ENCODE data around the gene SLC51A.

SLC51A gene

GRCh38 chr3:196216681-196217211 lies 412 bp downstream of the SLC51A start:
- no peak for DNase-seq (ENCODE audit: low spot score)

- DNase-seq (ENCODE audit: low spot score): no peak
Measured at GRCh38 chr3:196217307-196218154, 1.2 kb downstream of the SLC51A start.

DNA sequence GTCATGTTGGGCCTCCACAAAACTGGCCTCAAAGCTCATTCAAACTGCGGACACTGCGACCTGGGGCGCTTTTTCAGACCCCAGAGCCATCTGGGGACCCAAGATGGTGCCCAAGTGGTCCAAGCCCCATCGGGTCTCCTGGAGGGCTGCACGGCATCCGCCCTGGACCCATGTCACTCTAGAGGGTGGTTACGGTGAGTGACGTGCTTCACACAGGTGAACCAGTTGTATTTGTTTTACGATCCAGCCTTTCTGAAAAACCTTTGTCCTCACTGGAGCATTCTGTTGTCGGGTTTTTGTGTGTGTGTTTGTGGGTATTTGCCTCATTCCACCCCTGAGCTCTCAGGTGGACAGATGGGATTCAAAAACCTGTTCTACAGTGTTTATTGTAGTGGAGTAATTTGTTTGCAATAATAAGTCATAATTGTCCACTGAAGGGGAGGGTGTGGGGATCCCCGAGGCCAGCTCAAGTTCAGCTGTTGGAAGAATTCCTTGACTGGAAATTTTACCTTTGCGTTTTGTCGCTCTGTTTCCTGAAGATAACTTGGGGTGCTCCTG lies 1.9 kb downstream of the SLC51A start:
- no peak for DNase-seq (ENCODE audit: low spot score)

DNA sequence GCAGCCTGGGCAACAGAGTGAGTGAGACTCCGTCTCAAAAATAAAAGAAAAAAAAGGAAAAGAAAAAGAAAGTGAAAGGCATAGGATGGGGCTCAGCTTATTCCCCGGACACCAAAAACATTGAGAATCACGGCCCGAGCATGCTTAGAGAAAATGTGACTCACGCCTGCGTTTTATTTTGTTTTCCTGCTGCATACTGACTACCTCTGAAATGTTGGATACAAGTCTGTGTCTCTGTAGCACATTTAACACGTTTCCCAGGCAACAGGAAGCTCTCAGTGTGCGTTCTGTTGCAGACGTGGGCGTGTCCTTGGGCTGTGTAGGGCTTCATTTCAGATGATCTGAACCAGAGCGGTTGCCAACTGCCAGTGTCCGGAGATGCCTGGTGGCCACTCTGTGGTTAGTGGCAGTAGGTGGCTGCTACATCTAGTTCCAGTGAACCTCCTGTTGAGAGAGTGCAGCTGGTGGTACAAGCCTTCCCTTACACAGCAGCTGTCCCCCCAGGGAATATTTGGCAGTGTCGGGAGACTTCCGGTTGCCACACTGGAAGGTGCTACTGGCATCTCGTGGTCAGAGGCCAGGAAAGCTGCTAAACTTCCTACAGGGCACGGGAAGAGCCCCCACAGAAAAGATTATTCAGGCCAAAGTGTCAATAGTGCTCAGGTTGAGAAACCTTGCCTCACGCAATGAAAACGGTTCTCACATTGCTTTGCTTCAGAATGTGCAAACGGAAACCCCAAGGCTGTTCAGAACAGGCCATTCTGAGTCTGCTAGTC lies 3.0 kb downstream of the SLC51A start:
- DNase-seq (ENCODE audit: low spot score): no peak

GRCh38 chr3:196219970-196220311 lies 3.6 kb downstream of the SLC51A start:
- no peak for DNase-seq (ENCODE audit: low spot score)

DNA sequence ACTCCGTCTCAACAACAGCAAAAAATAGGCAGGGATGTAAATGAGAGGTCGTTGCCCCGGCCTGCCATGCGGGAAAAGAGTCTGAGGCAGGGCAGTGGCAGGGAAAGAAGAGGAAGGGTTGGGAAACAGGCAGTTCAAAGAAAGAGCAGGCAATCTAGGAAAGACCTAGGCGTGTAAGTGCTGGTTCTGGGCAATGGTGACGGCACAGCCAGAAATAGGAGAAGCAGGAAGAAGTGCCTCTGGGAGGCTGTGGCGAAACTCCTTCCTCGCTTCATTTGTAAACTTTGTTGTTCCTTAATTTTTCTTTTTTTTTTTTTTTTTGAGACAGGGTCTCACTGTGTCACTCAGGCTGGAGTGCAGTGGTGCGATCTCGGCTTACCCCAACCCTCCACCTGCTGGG lies 4.3 kb downstream of the SLC51A start:
- DNase-seq (ENCODE audit: low spot score): no peak

- DNase-seq (ENCODE audit: low spot score): no peak
Measured at GRCh38 chr3:196220991-196221390, 4.7 kb downstream of the SLC51A start.

DNA sequence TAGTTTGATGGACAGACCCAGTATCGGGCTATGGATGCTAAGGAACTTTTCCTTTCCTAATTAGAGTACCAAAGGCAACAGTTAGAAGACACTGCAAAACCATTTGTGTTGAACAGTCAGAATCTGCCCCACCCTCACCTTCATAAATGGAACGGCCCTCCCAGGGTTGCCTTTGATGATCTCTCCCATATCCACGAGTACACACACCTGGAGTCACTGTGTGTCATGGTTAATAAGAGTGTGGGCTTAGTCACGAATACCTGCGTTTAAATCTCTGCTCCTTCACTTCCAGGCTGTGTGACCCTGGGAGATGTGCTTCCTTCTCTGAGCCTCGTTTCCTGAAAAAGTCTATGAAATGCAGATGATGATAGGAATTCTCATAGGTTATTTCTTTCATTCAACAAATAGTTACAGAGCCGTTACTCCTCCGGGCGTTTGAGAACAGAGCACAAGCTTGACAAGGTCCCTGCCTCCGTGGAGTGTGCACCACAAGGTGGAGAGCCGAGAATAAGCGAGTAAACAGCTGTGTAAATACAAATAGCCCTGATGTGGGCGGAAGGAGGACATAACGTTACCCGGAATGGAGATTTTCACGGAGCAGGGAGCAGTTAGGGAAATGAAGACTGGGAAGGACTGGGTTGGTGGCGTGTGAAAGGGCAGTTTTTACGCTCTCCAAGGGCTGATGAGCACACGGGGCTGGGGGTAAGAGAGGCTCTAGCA lies 6.7 kb downstream of the SLC51A start:
- no peak for DNase-seq (ENCODE audit: low spot score)

DNA sequence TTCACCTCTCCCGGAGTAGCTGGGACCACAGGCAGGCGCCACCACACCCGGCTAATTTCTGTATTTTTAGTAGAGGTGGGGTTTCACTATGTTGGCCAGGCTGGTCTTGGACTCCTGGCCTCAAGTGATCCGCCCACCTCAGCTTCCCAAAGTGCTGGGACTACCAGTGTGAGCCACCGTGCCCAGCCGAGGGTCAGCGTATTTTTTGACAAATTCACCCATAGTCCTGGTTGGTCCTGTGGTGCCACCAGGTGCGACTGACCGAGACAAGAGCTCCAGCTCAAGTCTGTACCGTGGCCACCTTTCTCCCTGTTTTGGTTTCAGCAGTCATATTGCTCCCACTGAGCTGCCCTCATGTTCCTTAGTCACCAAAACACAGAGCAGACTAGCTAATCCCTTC lies 8.8 kb downstream of the SLC51A start:
- DNase-seq (ENCODE audit: low spot score): no peak

DNA sequence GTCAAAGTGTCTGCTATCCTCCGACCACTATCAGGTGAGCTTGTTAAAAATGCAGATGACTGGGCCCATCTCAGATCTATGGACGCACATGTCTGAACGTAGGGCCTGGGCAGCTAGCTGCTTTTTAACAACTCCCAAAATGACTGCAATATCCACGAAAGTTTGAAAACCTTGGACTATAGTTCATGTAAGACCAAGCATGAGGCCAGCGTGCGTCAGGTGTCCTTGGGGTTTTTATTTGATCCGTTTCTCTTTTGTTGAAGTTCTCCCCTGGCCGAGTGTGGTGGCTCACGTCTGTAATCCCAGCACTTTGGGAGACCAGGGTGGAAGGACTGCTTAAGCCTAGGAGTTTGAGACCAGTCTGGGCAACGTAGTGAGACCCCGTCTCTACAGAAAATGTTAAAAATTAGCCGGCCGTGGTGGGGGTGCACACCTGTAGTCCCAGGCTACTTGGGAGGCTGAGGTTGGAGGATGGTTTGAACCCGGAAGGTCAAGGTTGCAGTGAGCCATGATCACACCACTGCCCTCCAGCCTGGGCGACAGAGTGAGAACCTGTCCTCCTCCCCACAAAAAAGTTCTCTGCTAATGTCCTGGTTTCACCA lies 9.5 kb downstream of the SLC51A start:
- DNase-seq (ENCODE audit: low spot score): no peak

- DNase-seq (ENCODE audit: low spot score): no peak
Measured at GRCh38 chr3:196227121-196227561, 10.8 kb downstream of the SLC51A start.

- no peak for DNase-seq (ENCODE audit: low spot score)
Measured at GRCh38 chr3:196227629-196228493, 11.5 kb downstream of the SLC51A start.

DNA sequence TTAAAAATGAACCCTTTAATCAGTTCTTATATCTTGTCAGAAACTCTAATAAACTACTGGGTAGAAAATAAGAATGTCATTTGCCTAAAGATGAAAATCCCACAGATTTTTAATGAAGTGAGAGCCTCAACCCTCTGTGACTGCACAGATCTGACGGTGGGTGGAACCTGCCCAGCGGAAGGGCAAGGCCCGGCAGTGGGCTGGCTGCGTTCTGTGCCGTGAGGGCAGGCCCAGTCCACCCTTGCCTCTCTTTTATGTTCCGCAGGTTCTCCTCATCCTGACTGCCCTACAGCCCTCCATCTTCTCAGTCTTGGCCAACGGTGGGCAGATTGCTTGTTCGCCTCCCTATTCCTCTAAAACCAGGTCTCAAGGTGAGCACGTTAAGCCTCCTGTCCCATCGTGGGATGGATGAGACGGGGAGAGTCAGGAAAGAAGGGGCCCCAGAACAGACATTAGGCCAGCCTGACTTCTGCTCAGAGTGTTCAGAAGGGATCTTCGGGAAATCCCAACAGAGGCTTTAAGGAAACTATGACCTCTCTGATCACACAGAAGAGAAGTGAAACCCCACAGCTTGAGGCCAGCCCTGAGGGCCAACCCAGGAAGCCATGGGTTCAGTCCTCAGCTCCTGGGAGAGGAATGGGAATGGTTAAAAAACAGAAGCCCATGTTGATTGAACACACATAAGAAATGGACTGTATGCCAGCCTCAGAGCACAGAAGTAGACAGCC lies 16.0 kb downstream of the SLC51A start:
- no peak for DNase-seq (ENCODE audit: low spot score)

GRCh38 chr3:196232882-196233251 lies 16.5 kb downstream of the SLC51A start:
- DNase-seq (ENCODE audit: low spot score): no peak

DNA sequence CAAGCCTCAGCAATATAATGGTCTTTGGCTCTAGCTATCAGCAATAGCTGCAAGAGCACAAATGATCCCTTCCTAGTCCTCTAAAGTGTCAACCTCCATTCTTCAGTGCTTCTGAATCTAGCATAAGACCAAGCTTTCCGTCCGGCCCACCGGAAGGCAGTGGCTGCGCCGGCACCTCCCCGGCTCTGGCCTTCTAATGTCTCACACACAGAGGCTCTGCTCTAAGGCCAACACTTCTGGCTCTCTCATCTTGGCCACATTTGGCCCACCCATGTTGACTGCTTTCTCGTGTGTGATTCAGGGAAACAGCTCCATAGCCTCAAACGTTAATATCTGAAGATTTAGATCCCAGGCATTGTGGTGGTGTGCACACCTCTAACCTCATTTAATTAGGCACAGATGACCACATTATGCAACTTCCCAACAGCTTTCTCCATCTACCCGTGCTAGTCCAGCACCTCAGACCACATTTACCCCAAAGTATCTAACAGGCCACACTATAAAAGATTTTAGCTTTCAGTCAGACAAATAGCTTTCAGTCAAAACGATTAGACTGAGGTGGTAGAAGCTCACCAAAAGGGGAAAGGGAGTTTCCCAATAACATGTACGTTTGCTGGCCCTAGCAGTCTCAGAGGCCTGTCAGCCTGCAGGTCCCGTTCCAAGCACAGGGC lies 19.3 kb downstream of the SLC51A start:
- DNase-seq (ENCODE audit: low spot score): no peak

- DNase-seq (ENCODE audit: low spot score): no peak
Measured at GRCh38 chr3:196236223-196236622, 19.9 kb downstream of the SLC51A start.

DNA sequence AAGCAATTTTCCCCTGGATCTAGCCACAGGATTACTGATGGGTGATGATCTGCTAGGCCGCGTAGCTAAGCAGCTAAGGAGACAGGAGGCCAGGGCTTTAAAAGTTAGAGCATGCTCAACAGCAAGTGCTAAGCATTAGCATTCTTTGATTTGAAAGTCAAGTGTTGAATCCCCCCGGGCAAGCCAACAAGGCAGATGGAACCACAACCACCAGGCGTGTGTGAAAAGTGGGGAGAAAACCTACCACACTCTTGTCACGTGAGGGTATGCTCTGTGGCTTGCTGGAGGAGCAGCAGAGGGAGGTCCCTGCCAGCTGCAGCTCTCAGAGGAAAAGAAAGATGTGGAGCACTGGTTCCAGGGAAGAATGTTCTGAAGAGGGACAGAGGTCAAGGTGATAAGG lies 20.9 kb downstream of the SLC51A start:
- no peak for DNase-seq (ENCODE audit: low spot score)

GRCh38 chr3:196238612-196239560 lies 22.6 kb downstream of the SLC51A start:
- DNase-seq (ENCODE audit: low spot score): no peak
